ENCODE results near the gene ATP8B4. TPM values are rescaled to one million over a fixed set of nuclear protein-coding genes. Genes with fewer than 3 reads are reported as not detected.

The ATP8B4 gene
- total and polyA plus RNA-seq, 10 of the 15 experiments (the other 5 are each of a cell fraction or from before 2014, with no cell fraction given): 0.02 to 0.94 (median 0.19) TPM

GRCh38 chr15:50046867-50047266, 72.2 kb downstream of the ATP8B4 start (continued):
- TF ChIP-seq ZBTB4 (CRISPR knock-in tag; IDR thresholded peaks at IDR 0.05): no peak
- TF ChIP-seq SUZ12 (IDR thresholded peaks at IDR 0.05; ENCODE audit: unreplicated experiment): no peak
- no peak for TF ChIP-seq SRF (IDR thresholded peaks at IDR 0.05; ENCODE audit: low read depth in 2 of 2, low read length in 2 of 2)
- TF ChIP-seq NFIC (IDR thresholded peaks at IDR 0.05; ENCODE audit: low read depth, low read length): no peak
- TF ChIP-seq E2F4 (IDR thresholded peaks at IDR 0.05; ENCODE audit: low read depth, low read length): no peak
- no peak for TF ChIP-seq RB1 (IDR thresholded peaks at IDR 0.05; ENCODE audit: borderline replicate concordance)
- TF ChIP-seq PAX8 (IDR thresholded peaks at IDR 0.05): no peak
- TF ChIP-seq CEBPZ (IDR thresholded peaks at IDR 0.05; ENCODE audit: low read depth, low read length): no peak
- no peak for TF ChIP-seq RUNX3 (IDR thresholded peaks at IDR 0.05; ENCODE audit: low read length)
- TF ChIP-seq ZNF622 (IDR thresholded peaks at IDR 0.05): no peak
- TF ChIP-seq MXI1 (IDR thresholded peaks at IDR 0.05; ENCODE audit: low read depth, low read length): no peak
- no peak for TF ChIP-seq RCOR1 (conservative IDR thresholded peaks at IDR 0.05; ENCODE audit: low read depth, low read length)
- TF ChIP-seq NR2C2 (IDR thresholded peaks at IDR 0.05; ENCODE audit: borderline replicate concordance, control insufficient read depth, insufficient read length, low read depth): no peak
- TF ChIP-seq CREM (IDR thresholded peaks at IDR 0.05; ENCODE audit: low read depth): no peak
- TF ChIP-seq SIN3A (IDR thresholded peaks at IDR 0.05; ENCODE audit: low read depth, low read length): no peak

All from GM12878 (cell line).